OCI-LY1 (cell line): Measurements from ENCODE around the gene FRMD4A.

Experiments used
- H2AFZ ChIP-seq: fragments of 200-600 bp; sonication (generic), shearing (Covaris generic); 2 replicates; pipeline ENCODE4 v1.6.0; 2014; ENCODE audit warnings: antibody characterized with exemption, mild to moderate bottlenecking, low read length
- H3F3A ChIP-seq: fragments of 200-600 bp; sonication (generic), shearing (Covaris generic); 2 replicates; pipeline ENCODE4 v1.6.0; 2014; ENCODE audit warnings: mild to moderate bottlenecking, antibody characterized with exemption, low read length, moderate library complexity; ENCODE audit not compliant: insufficient read depth
- H3K27ac ChIP-seq: fragments of 200-600 bp; sonication (generic); 2 replicates; pipeline ENCODE4 v1.5.1; 2014; ENCODE audit warnings: low read length, mixed run types, mild to moderate bottlenecking, low read depth; ENCODE audit not compliant: poor library complexity, severe bottlenecking
- H3K27me3 ChIP-seq: fragments of 200-600 bp; sonication (generic); 2 replicates; pipeline ENCODE4 v1.6.0; 2014; ENCODE audit warnings: antibody characterized with exemption, mild to moderate bottlenecking, low read length, moderate library complexity; ENCODE audit not compliant: insufficient read depth
- H3K36me3 ChIP-seq: fragments of 200-600 bp; sonication (generic); 2 replicates; pipeline ENCODE4 v1.6.1; 2014; ENCODE audit warnings: mild to moderate bottlenecking, antibody characterized with exemption, low read length, moderate library complexity, mixed read lengths; ENCODE audit not compliant: insufficient read depth
- H3K4me1 ChIP-seq: fragments of 200-600 bp; sonication (generic); 2 replicates; pipeline ENCODE4 v1.5.1; 2014; ENCODE audit warnings: mild to moderate bottlenecking, low read length, moderate library complexity; ENCODE audit not compliant: insufficient read depth, severe bottlenecking
- H3K4me2 ChIP-seq: fragments of 200-600 bp; sonication (generic), shearing (Covaris generic); 2 replicates; pipeline ENCODE4 v1.6.1; 2014; ENCODE audit warnings: low read length
- H3K4me3 ChIP-seq: fragments of 200-600 bp; sonication (generic); 2 replicates; pipeline ENCODE4 v1.5.1; 2014; ENCODE audit warnings: low read length, low read depth, mild to moderate bottlenecking, mixed read lengths; ENCODE audit not compliant: poor library complexity, severe bottlenecking
- H3K79me2 ChIP-seq: fragments of 200-600 bp; shearing (Covaris generic); 2 replicates; pipeline ENCODE4 v1.6.1; 2016; ENCODE audit warnings: mixed run types, low read length, mixed read lengths; ENCODE audit not compliant: insufficient read depth
- H3K9ac ChIP-seq: fragments of 200-600 bp; sonication (generic), shearing (Covaris generic); 2 replicates; pipeline ENCODE4 v1.6.1; 2014; ENCODE audit warnings: mild to moderate bottlenecking, low read length, mixed read lengths
- H3K9me2 ChIP-seq: fragments of 200-600 bp; sonication (generic), shearing (Covaris generic); 2 replicates; pipeline ENCODE4 v1.6.1; 2014; ENCODE audit warnings: low read depth, mild to moderate bottlenecking, low read length, mixed read lengths
- H3K9me3 ChIP-seq: fragments of 200-600 bp; shearing (Covaris generic); 2 replicates; pipeline ENCODE4 v1.6.1; 2014; ENCODE audit warnings: low read length, mixed read lengths
- H4K20me1 ChIP-seq: fragments of 200-600 bp; sonication (generic), shearing (Covaris generic); 2 replicates; pipeline ENCODE4 v1.6.0; 2016; ENCODE audit warnings: mild to moderate bottlenecking, low read length; ENCODE audit not compliant: insufficient read depth
- CTCF ChIP-seq: fragments of 200-600 bp; sonication (generic), shearing (Covaris generic); IDR thresholded peaks from 2 replicates; pipeline ENCODE4 v1.5.1; 2017; ENCODE audit warnings: mild to moderate bottlenecking, antibody characterized with exemption, low read length, moderate library complexity, mixed read lengths
- EZH2 ChIP-seq: fragments of 200-600 bp; sonication (generic), shearing (Covaris generic); IDR thresholded peaks from 2 replicates; pipeline ENCODE4 v1.8.0; 2017; ENCODE audit warnings: borderline replicate concordance, mixed run types, mild to moderate bottlenecking, antibody characterized with exemption, low read length, moderate library complexity, mixed read lengths

FRMD4A gene

GRCh38 chr10:14116837-14117236 is 213.9 kb downstream of the FRMD4A start:
- H3F3A ChIP-seq, result no peaks in the 10 kb centered on the region
- H3K4me2 ChIP-seq, result no peak overlapping the region
- H3K9me3 ChIP-seq, result no peaks in the 10 kb centered on the region
- H3K36me3 ChIP-seq, result no peaks in the 10 kb centered on the region
- no peaks in the 10 kb centered on the region for H4K20me1 ChIP-seq
- H3K4me1 ChIP-seq, result no peaks in the 10 kb centered on the region
- H3K9me2 ChIP-seq, result no peaks in the 10 kb centered on the region
- no peak overlapping the region for H3K9ac ChIP-seq
- H2AFZ ChIP-seq, result no peak overlapping the region
- H3K4me3 ChIP-seq, result no peak overlapping the region
- no peaks in the 10 kb centered on the region for H3K27me3 ChIP-seq
- no peaks in the 10 kb centered on the region for H3K79me2 ChIP-seq
- no peak overlapping the region for H3K27ac ChIP-seq
- TF ChIP-seq EZH2 (no peak), CTCF (no peak)

GRCh38 chr10:14116021-14116420 is 214.7 kb downstream of the FRMD4A start:
- no peaks in the 10 kb centered on the region for H3K79me2 ChIP-seq
- no peaks in the 10 kb centered on the region for H3K9me2 ChIP-seq
- TF ChIP-seq CTCF (no peak), EZH2 (no peak)
- H3K9me3 ChIP-seq, result no peaks in the 10 kb centered on the region
- no peaks in the 10 kb centered on the region for H3K27me3 ChIP-seq
- H3K4me3 ChIP-seq, result no peak overlapping the region
- H3K4me2 ChIP-seq, result no peak overlapping the region
- H3K4me1 ChIP-seq, result no peaks in the 10 kb centered on the region
- H3K9ac ChIP-seq, result no peak overlapping the region
- H4K20me1 ChIP-seq, result no peaks in the 10 kb centered on the region
- no peaks in the 10 kb centered on the region for H3F3A ChIP-seq
- H2AFZ ChIP-seq, result no peak overlapping the region
- H3K27ac ChIP-seq, result no peak overlapping the region
- no peaks in the 10 kb centered on the region for H3K36me3 ChIP-seq

DNA sequence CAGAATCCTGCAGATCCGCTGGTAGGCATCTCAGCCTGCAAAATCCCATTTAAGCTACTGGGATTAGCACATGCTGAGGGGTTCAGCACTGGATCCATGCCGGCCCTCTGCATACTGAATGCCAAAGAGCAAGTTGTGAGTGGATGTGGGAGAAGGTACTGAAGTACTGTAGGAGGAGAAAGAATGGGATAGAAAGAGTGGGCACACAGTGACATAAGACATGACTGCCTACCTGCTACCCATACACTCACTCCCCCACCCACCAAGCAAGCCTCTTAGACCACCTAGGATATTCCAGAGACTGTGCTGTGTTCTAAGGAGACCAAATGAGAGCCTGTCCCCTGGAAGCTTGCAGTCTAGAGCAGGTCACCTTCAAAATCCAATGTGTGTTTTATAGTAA is 215.9 kb downstream of the FRMD4A start:
- H3K27ac ChIP-seq, result no peak overlapping the region
- H3K4me3 ChIP-seq, result no peak overlapping the region
- no peaks in the 10 kb centered on the region for H3K9me2 ChIP-seq
- no peaks in the 10 kb centered on the region for H3K4me1 ChIP-seq
- H3K79me2 ChIP-seq, result no peaks in the 10 kb centered on the region
- no peak overlapping the region for H3K4me2 ChIP-seq
- no peaks in the 10 kb centered on the region for H4K20me1 ChIP-seq
- H3K9ac ChIP-seq, result no peak overlapping the region
- TF ChIP-seq EZH2 (no peak), CTCF (no peak)
- H3K36me3 ChIP-seq, result no peaks in the 10 kb centered on the region
- no peaks in the 10 kb centered on the region for H3K9me3 ChIP-seq
- no peaks in the 10 kb centered on the region for H3K27me3 ChIP-seq
- no peak overlapping the region for H2AFZ ChIP-seq
- H3F3A ChIP-seq, result no peaks in the 10 kb centered on the region
